Neuron (in vitro differentiated cells): ENCODE data around the gene IKZF2.

Source experiments
- H2AFZ ChIP-seq: one replicate; pipeline ENCODE4 v1.6.1; 2013; ENCODE audit warnings: low read depth, mild to moderate bottlenecking, inconsistent platforms, low read length, moderate library complexity
- H3K27me3 ChIP-seq: one replicate; pipeline ENCODE4 v1.6.1; 2013; ENCODE audit warnings: low read length; ENCODE audit not compliant: insufficient read depth
- H3K36me3 ChIP-seq: one replicate; pipeline ENCODE4 v1.6.1; 2013; ENCODE audit warnings: low read length; ENCODE audit not compliant: insufficient read depth
- H3K4me1 ChIP-seq: one replicate; pipeline ENCODE4 v1.6.1; 2013; ENCODE audit warnings: low read length; ENCODE audit not compliant: insufficient read depth
- H3K4me3 ChIP-seq: 2 replicates; pipeline ENCODE4 v1.5.1; 2013; ENCODE audit warnings: mild to moderate bottlenecking, low read length, moderate library complexity
- H3K9me3 ChIP-seq: one replicate; pipeline ENCODE4 v1.6.1; 2013; ENCODE audit warnings: low read length

IKZF2 gene

DNA sequence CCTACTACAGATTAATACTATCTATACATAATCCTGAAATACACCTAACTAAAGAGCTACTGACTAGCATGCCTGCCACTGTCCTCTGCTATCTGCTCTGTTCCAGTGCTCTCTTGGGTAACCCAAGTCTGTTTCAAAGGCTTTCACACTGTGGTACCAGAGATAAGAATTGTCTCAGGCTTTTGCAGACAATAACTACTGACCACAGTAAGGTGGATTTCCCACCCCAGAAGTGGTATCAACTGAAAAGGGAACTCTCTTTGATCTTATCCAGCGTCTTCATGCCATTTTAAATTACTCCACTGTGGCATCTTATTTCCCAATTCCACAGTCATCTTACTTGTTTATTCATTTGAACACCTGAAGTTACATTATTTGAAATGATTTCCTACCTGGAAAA lies 190.2 kb downstream of the IKZF2 start:
- Histone ChIP-seq H2AFZ (no peak overlapping the region), H3K4me3 (no peak overlapping the region), H3K36me3 (no peaks in the 10 kb centered on the region), H3K9me3 (no peaks in the 10 kb centered on the region), H3K4me1 (no peaks in the 10 kb centered on the region), H3K27me3 (no peaks in the 10 kb centered on the region)

GRCh38 chr2:212960336-212960735 lies 191.1 kb downstream of the IKZF2 start:
- Histone ChIP-seq H3K36me3 (no peaks in the 10 kb centered on the region), H3K9me3 (no peaks in the 10 kb centered on the region), H3K4me3 (no peak overlapping the region), H3K4me1 (no peaks in the 10 kb centered on the region), H3K27me3 (no peaks in the 10 kb centered on the region), H2AFZ (no peak overlapping the region)

GRCh38 chr2:212959471-212960117 lies 191.8 kb downstream of the IKZF2 start:
- Histone ChIP-seq H3K9me3 (no peaks in the 10 kb centered on the region), H3K4me1 (no peaks in the 10 kb centered on the region), H2AFZ (no peak overlapping the region), H3K4me3 (no peak overlapping the region), H3K36me3 (no peaks in the 10 kb centered on the region), H3K27me3 (no peaks in the 10 kb centered on the region)

DNA sequence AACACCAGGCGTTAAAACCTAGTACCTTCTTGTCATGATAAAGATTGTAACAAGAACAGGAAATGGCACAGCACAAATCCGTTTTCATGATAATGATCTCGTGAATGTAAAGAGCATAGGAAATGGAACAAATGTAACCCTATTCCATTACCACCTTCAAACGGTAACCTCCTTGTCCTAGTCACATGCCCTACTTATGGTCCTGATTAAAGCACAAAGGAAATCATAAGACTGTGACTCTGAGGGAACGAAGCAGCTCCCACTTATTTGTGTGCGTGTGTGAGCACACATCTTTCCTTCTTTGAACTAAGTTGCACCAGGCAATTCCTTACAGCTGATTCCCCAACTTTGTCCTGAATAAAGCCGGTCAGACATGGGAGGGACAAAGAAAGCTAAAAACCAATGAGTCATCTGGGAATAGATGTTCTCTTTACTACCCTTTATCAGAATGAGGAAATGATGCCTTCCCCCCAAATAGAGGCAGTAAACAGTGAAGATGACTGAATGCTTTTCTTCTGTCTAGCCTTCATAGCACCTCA lies 192.6 kb downstream of the IKZF2 start:
- Histone ChIP-seq H3K4me3 (no peak overlapping the region), H3K36me3 (no peaks in the 10 kb centered on the region), H2AFZ (no peak overlapping the region), H3K9me3 (no peaks in the 10 kb centered on the region), H3K27me3 (no peaks in the 10 kb centered on the region), H3K4me1 (no peaks in the 10 kb centered on the region)

DNA sequence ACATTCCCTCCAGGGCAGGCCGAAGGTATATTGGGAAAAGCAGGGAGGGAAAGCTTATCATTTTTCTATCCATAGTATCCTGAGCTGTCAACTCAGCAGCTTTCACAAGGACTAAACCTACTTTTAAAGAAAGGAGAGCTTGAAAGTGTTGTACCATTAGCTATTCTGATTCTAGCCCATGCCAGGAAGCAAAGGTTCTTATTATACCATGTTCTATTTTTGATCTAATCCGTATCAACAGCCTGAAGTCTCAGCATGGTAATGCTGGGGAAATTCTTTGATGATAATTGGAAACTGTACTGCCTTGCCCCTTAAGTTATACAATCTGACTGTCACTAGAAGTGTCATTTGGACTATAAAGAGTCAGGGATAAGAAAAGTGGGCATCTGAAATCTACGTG lies 193.3 kb downstream of the IKZF2 start:
- H3K4me3 ChIP-seq, result no peak overlapping the region
- H3K4me1 ChIP-seq, result no peaks in the 10 kb centered on the region
- H3K27me3 ChIP-seq, result no peaks in the 10 kb centered on the region
- H3K36me3 ChIP-seq, result no peaks in the 10 kb centered on the region
- no peaks in the 10 kb centered on the region for H3K9me3 ChIP-seq
- no peak overlapping the region for H2AFZ ChIP-seq

GRCh38 chr2:212957624-212958023 lies 193.8 kb downstream of the IKZF2 start:
- H3K27me3 ChIP-seq, result no peaks in the 10 kb centered on the region
- H2AFZ ChIP-seq, result no peak overlapping the region
- H3K4me3 ChIP-seq, result no peak overlapping the region
- no peaks in the 10 kb centered on the region for H3K9me3 ChIP-seq
- H3K4me1 ChIP-seq, result no peaks in the 10 kb centered on the region
- H3K36me3 ChIP-seq, result no peaks in the 10 kb centered on the region

DNA sequence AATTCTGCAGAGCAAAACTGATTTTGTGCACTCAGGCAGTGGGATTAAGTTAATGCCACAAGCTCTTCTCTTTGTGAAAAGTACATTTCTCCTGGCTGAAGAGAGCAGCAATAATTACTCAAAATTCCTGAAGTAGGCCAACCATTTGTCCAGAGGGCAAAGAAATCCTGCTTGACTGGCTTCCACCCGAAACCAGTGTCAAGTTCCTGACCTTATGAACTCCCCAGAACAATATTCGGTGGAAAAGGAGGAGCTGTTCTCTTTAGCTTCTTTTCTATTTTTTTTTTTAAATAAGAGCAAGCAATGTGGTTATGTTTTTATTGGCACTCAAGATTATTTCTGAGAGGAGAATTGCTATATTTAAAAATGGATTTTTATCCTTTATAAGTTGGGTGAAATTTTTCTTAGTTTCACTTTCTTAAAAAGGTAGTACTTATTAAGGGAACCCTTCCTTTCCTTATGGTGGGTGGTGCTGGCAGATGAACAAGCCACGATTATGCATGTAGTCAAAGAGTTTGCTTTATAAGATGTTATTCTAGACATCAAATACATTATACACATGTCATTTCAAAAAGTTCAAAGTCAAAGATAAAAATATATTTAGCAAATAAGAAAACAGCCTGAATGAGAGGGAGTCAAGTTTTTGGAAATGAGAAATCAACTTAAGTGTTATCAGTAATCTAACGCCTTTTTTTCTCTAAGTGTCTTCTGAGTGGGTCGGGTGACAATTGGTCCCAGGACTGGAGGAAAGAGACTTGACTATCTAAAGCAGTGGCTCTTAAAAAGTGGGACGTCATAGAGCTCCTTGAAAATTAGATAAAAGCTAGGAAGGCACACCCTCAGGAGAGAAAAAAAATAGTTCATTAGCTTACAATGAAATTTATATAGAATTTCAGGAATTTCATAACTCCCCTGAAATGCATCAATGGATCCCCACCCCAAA lies 194.5 kb downstream of the IKZF2 start:
- H2AFZ ChIP-seq, result no peak overlapping the region
- H3K9me3 ChIP-seq, result no peaks in the 10 kb centered on the region
- no peaks in the 10 kb centered on the region for H3K36me3 ChIP-seq
- H3K27me3 ChIP-seq, result no peaks in the 10 kb centered on the region
- H3K4me1 ChIP-seq, result no peaks in the 10 kb centered on the region
- no peak overlapping the region for H3K4me3 ChIP-seq

GRCh38 chr2:212953170-212953920 lies 198.1 kb downstream of the IKZF2 start:
- Histone ChIP-seq H3K27me3 (no peaks in the 10 kb centered on the region), H3K4me3 (no peak overlapping the region), H3K9me3 (no peaks in the 10 kb centered on the region), H3K36me3 (no peaks in the 10 kb centered on the region), H2AFZ (no peak overlapping the region), H3K4me1 (no peaks in the 10 kb centered on the region)

GRCh38 chr2:212949786-212950185 lies 201.6 kb downstream of the IKZF2 start:
- H3K27me3 ChIP-seq, result no peaks in the 10 kb centered on the region
- H3K36me3 ChIP-seq, result no peaks in the 10 kb centered on the region
- H3K4me1 ChIP-seq, result no peaks in the 10 kb centered on the region

More at GRCh38 chr2:212949786-212950185, 201.6 kb downstream of the IKZF2 start:
- no peak overlapping the region for H3K4me3 ChIP-seq
- no peak overlapping the region for H2AFZ ChIP-seq
- H3K9me3 ChIP-seq, result no peaks in the 10 kb centered on the region
